HG03342 (cell line): ENCODE measurements around the gene TOMM70.
"Not testable (repeated sequence)": the region's sequence is repeated elsewhere in the genome, so short reads cannot be mapped to it uniquely, and the experiment has no call there.

Experiments used
- ATAC-seq: cut with Tn5 transposase; IDR thresholded peaks from one replicate; pipeline ENCODE4 v1.9.1; 2021; ENCODE audit warnings: mild to moderate bottlenecking, moderate library complexity; ENCODE audit not compliant: unreplicated experiment

Gene TOMM70

GRCh38 chr3:100366424-100366823 lies 34.5 kb downstream of the TOMM70 start:
- ATAC-seq = no peak

GRCh38 chr3:100364421-100364820 lies 36.5 kb downstream of the TOMM70 start:
- ATAC-seq = no peak

GRCh38 chr3:100361897-100362296 lies 39.0 kb downstream of the TOMM70 start:
- no peak for ATAC-seq

GRCh38 chr3:100360757-100361496 lies 40.0 kb downstream of the TOMM70 start:
- no peak for ATAC-seq

- ATAC-seq = no peak
Measured at GRCh38 chr3:100359035-100359434, 41.9 kb downstream of the TOMM70 start.

GRCh38 chr3:100358413-100358812 lies 42.5 kb downstream of the TOMM70 start:
- no peak for ATAC-seq

GRCh38 chr3:100354850-100355249 lies 46.0 kb downstream of the TOMM70 start:
- no peak for ATAC-seq

GRCh38 chr3:100352296-100353231 lies 48.3 kb downstream of the TOMM70 start:
- no peak for ATAC-seq

GRCh38 chr3:100351770-100352169 lies 49.1 kb downstream of the TOMM70 start:
- not testable (repeated sequence) for ATAC-seq

GRCh38 chr3:100348727-100349126 lies 52.2 kb downstream of the TOMM70 start:
- no peak for ATAC-seq

GRCh38 chr3:100340527-100340926 lies 60.4 kb downstream of the TOMM70 start:
- no peak for ATAC-seq

GRCh38 chr3:100339786-100340185 lies 61.1 kb downstream of the TOMM70 start:
- no peak for ATAC-seq

- no peak for ATAC-seq
Measured at GRCh38 chr3:100338911-100339310, 62.0 kb downstream of the TOMM70 start.

- not testable (repeated sequence) for ATAC-seq
Measured at GRCh38 chr3:100336229-100336628, 64.7 kb downstream of the TOMM70 start.

- peak; percentile 50 for ATAC-seq
Measured at GRCh38 chr3:100335434-100335833, 65.5 kb downstream of the TOMM70 start.

- ATAC-seq = peak; percentile 95
Measured at GRCh38 chr3:100334488-100335351, 66.2 kb downstream of the TOMM70 start, which contains the start of gene NIT2. Gene NIT2 (plus strand): TSS chr3:100334757. CDS start chr3:100334792, 35 bp downstream.

GRCh38 chr3:100333970-100334487 lies 66.9 kb downstream of the TOMM70 start:
- peak; percentile 15 for ATAC-seq

GRCh38 chr3:100333051-100333450 lies 67.8 kb downstream of the TOMM70 start:
- ATAC-seq = no peak

- ATAC-seq = no peak
Measured at GRCh38 chr3:100331660-100332059, 69.2 kb downstream of the TOMM70 start.

- no peak for ATAC-seq
Measured at GRCh38 chr3:100330651-100331050, 70.2 kb downstream of the TOMM70 start.
